H1 (cell line): ENCODE data around the gene CX3CR1.

Experiments
- CHD2 ChIP-seq: IDR thresholded peaks from 2 replicates; pipeline ENCODE4 v1.6.1; 2012; ENCODE audit warnings: low read length, improper control_type of control experiment
- POLR2AphosphoS5 ChIP-seq: IDR thresholded peaks from 2 replicates; pipeline ENCODE4 v1.6.1; 2011; ENCODE audit warnings: low read depth, low read length
- YY1 ChIP-seq: IDR thresholded peaks from 2 replicates; pipeline ENCODE4 v1.6.1; 2011; ENCODE audit warnings: low read depth, mild to moderate bottlenecking, low read length
- TF ChIP-seq, protein P1 (sequence below), 3 experiments: IDR thresholded peaks; 1 replicate in 2 of 3; 2 replicates in 1 of 3; pipeline versions ENCODE4 v1.5.1 to v1.6.1; 2011; ENCODE audit warnings: low read length in 3 of 3, mild to moderate bottlenecking in 3 of 3, inconsistent platforms in 2 of 3, low read depth in 1 of 3, moderate library complexity in 1 of 3; ENCODE audit not compliant: insufficient read depth in 1 of 3; ENCODE audit errors: control extremely low read depth in 1 of 3

DNA sequence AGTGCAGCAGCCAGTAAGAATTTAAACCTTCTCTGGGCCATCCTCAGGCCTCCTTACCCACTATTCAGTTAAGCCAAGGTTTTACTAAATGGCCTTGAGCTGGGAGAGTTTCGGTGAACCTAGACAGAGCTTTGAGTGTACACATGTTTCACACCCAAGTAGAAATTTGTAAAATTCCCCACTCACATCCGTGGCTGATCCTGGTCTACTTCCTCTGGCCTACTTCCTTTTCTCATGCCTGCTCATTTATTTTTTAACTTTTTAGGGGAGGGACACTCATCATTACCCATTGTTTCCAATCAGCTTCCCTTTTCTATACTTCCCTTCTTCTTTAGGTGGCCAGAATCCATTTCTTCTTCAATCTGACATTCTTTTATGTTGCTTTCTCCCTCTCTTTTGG lies 7.6 kb downstream of the CX3CR1 start:
- no peak for TF ChIP-seq YY1
- TF ChIP-seq, protein P1, sequence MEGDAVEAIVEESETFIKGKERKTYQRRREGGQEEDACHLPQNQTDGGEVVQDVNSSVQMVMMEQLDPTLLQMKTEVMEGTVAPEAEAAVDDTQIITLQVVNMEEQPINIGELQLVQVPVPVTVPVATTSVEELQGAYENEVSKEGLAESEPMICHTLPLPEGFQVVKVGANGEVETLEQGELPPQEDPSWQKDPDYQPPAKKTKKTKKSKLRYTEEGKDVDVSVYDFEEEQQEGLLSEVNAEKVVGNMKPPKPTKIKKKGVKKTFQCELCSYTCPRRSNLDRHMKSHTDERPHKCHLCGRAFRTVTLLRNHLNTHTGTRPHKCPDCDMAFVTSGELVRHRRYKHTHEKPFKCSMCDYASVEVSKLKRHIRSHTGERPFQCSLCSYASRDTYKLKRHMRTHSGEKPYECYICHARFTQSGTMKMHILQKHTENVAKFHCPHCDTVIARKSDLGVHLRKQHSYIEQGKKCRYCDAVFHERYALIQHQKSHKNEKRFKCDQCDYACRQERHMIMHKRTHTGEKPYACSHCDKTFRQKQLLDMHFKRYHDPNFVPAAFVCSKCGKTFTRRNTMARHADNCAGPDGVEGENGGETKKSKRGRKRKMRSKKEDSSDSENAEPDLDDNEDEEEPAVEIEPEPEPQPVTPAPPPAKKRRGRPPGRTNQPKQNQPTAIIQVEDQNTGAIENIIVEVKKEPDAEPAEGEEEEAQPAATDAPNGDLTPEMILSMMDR (IDR thresholded peaks at IDR 0.05; ENCODE audit: control extremely low read depth in 1 of 3, insufficient read depth in 1 of 3, low read depth in 1 of 3, low read length in 3 of 3): no peak
- TF ChIP-seq POLR2AphosphoS5: no peak
- TF ChIP-seq CHD2: no peak
